GM12878 (cell line): ENCODE measurements around the gene ITGA11. TPM values are rescaled to one million over a fixed set of nuclear protein-coding genes. Genes with fewer than 3 reads are reported as not detected.

Experiments
- BACH1 ChIP-seq: fragments of 450-650 bp; IDR thresholded peaks from 2 replicates; pipeline ENCODE4 v1.6.1; 2017; ENCODE audit warnings: mild to moderate bottlenecking, borderline replicate concordance
- BCL11A ChIP-seq: IDR thresholded peaks from 2 replicates; pipeline ENCODE4 v1.6.1; 2011; ENCODE audit warnings: low read depth, low read length
- BCL3 ChIP-seq: IDR thresholded peaks from 2 replicates; pipeline ENCODE4 v1.6.1; 2011; ENCODE audit warnings: borderline replicate concordance, low read depth, mild to moderate bottlenecking, moderate library complexity, low read length; ENCODE audit not compliant: insufficient read depth, poor library complexity, severe bottlenecking
- CBFB ChIP-seq: IDR thresholded peaks from 2 replicates; pipeline ENCODE4 v1.6.1; 2016; ENCODE audit warnings: antibody characterized with exemption, low read depth
- CBX3 ChIP-seq: fragments of 200-600 bp; sonication (generic); IDR thresholded peaks from 2 replicates; pipeline ENCODE4 v1.6.1; 2016; ENCODE audit warnings: low read depth, borderline replicate concordance
- CBX5 ChIP-seq: sonication (generic); IDR thresholded peaks from 2 replicates; pipeline ENCODE4 v1.6.1; 2016; ENCODE audit warnings: low read depth, moderate library complexity, mild to moderate bottlenecking, inconsistent platforms
- CEBPB ChIP-seq, 2 experiments: fragments of 150-350 bp in 1 of 2; IDR thresholded peaks; 2 replicates each; pipeline ENCODE4 v1.6.1; 2012 to 2014; ENCODE audit warnings: low read depth in 2 of 2, low read length in 2 of 2, borderline replicate concordance in 1 of 2, inconsistent platforms in 1 of 2
- EED ChIP-seq: sonication (generic); IDR thresholded peaks from 2 replicates; pipeline ENCODE4 v1.6.1; 2016; ENCODE audit warnings: antibody characterized with exemption, low read depth
- HSF1 ChIP-seq: fragments of 150-350 bp; IDR thresholded peaks from 2 replicates; pipeline ENCODE4 v1.6.1; 2014; ENCODE audit warnings: mild to moderate bottlenecking, low read depth, low read length
- MTA2 ChIP-seq: fragments of 450-650 bp; IDR thresholded peaks from 2 replicates; pipeline ENCODE4 v1.6.1; 2016; ENCODE audit warnings: low read depth, mild to moderate bottlenecking, moderate library complexity
- NFIC ChIP-seq: IDR thresholded peaks from 2 replicates; pipeline ENCODE4 v1.6.1; 2012; ENCODE audit warnings: low read depth, mild to moderate bottlenecking, inconsistent platforms, low read length, moderate library complexity
- PAX8 ChIP-seq: fragments of 450-650 bp; IDR thresholded peaks from 2 replicates; pipeline ENCODE4 v1.6.1; 2017; ENCODE audit warnings: mild to moderate bottlenecking, moderate library complexity
- POLR2AphosphoS2 ChIP-seq: IDR thresholded peaks from 2 replicates; pipeline ENCODE4 v1.6.1; 2011; ENCODE audit warnings: low read depth, mild to moderate bottlenecking, low read length, improper control_type of control experiment, moderate library complexity
- POU2F2 ChIP-seq: IDR thresholded peaks from 3 replicates; pipeline ENCODE4 v1.6.1; 2011; ENCODE audit warnings: low read depth, mild to moderate bottlenecking, low read length, borderline replicate concordance
- RAD21 ChIP-seq: IDR thresholded peaks from 2 replicates; pipeline ENCODE4 v1.6.1; 2011; ENCODE audit warnings: mild to moderate bottlenecking, low read depth, low read length, moderate library complexity; ENCODE audit not compliant: insufficient read depth
- RBBP5 ChIP-seq: fragments of 200-600 bp; sonication (generic); conservative IDR thresholded peaks from 2 replicates; pipeline ENCODE4 v1.6.1; 2016
- RCOR1 ChIP-seq: conservative IDR thresholded peaks from 2 replicates; pipeline ENCODE4 v1.6.1; 2012; ENCODE audit warnings: low read depth, low read length, improper control_type of control experiment
- SIX5 ChIP-seq: IDR thresholded peaks from 2 replicates; pipeline ENCODE4 v1.6.1; 2011; ENCODE audit warnings: mild to moderate bottlenecking, low read depth, low read length, moderate library complexity; ENCODE audit not compliant: severe bottlenecking
- SMC3 ChIP-seq: IDR thresholded peaks from 2 replicates; pipeline ENCODE4 v1.6.1; 2011; ENCODE audit warnings: low read length, improper control_type of control experiment, borderline replicate concordance
- SPI1 ChIP-seq: IDR thresholded peaks from 2 replicates; pipeline ENCODE4 v1.6.1; 2011; ENCODE audit warnings: low read depth, mild to moderate bottlenecking, low read length, moderate library complexity, borderline replicate concordance; ENCODE audit not compliant: insufficient read depth
- STAT3 ChIP-seq: IDR thresholded peaks from 2 replicates; pipeline ENCODE4 v1.6.1; 2011; ENCODE audit warnings: low read depth, low read length, improper control_type of control experiment
- TAF1 ChIP-seq: IDR thresholded peaks from 2 replicates; pipeline ENCODE4 v1.6.1; 2011; ENCODE audit warnings: mild to moderate bottlenecking, low read depth, low read length, borderline replicate concordance
- polyA plus RNA-seq, 11 experiments: library from polyadenylated mRNA; depleted of rRNA in 4 of 11; unstranded in 6 of 11; stranded (reverse) in 5 of 11; fragments of >200 nt; fragmentation: Nextera tagmentation in 4 of 11; fragmentation: Illumina TruSeq in 1 of 11; extraction: Ambion mirVana in 4 of 11; extraction: Trizol in 1 of 11; gene quantifications; 1 replicate in 1 of 11; 2 replicates in 10 of 11; pipeline versions ENCODE4 v1.2.1 to v1.2.3, GENCODE V29; 2011 to 2016; ENCODE audit warnings: inconsistent platforms in 2 of 11, missing spikeins in 2 of 11, low read depth in 1 of 11
- total RNA-seq, 4 experiments: library from RNA; depleted of rRNA in 3 of 4; stranded (reverse); fragments of >200 nt in 3 of 4; fragmentation: Illumina TruSeq in 1 of 4; extraction: Trizol in 1 of 4; gene quantifications; 2 replicates each; pipeline versions ENCODE4 v1.2.1 to v1.2.3, GENCODE V29; 2013 to 2021
- TF ChIP-seq, protein P1 (sequence below): fragments of 150-350 bp; IDR thresholded peaks from 2 replicates; pipeline ENCODE4 v1.6.1; 2016; ENCODE audit warnings: low read depth, low read length

ITGA11 gene
- total and polyA plus RNA-seq, 10 of the 15 experiments (the other 5 are each of a cell fraction or from before 2014, with no cell fraction given): under 0.01 to 0.36 (median 0.13) TPM; not detected in 1

DNA sequence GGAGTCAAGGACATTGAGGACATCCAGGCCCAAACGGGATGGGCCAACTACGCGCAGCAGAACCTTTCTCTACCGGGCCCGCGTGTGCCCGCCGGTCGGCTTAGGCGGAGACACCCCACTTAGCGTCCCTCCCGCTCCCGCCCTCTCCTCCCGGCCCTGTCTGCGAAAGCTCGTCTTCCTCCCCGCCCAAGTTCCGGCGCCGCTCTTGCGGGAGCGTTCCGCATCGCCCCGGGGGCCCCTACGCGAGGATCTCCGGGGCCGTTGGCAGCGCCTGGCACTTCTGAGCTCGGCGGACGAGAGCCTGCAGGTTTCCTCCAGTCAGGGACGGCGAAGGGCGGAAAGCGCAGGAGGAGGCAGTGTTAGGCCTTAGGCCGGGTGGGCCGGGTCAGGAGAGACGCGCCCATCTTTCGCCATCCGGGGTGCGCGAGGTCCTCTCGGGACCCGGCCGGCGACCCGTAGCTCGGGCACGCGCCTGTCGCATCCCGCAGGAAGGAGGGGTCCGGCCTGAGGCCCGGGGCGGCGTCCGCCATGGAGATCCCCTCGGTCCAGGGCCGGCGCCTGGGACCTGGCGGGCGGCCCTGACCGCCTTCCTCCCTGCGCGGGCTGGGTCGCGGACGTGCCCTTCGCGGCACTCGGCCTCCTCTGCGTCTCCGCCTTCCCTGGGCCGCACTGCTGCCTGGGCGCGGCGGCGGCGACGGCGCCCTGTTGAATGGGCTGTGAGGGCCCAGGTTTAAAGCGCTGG, 154.2 kb downstream of the ITGA11 start, which contains the start of gene FEM1B (continued):
- peak; percentile 90 for TF ChIP-seq POU2F2
- peak; percentile 61; the same call in 1 of the 2 replicates for TF ChIP-seq BACH1
- TF ChIP-seq POLR2AphosphoS2: peak; percentile 76; the same call in 1 of the 2 replicates
- TF ChIP-seq EED: peak; percentile 66; the same call in 1 of the 2 replicates
- no peak; the same call in 1 of the 2 replicates for TF ChIP-seq HSF1
- peak; percentile 73 for TF ChIP-seq CBX5
- peak; percentile 55 for TF ChIP-seq SIX5
- peak; percentile 96 for TF ChIP-seq TAF1
- TF ChIP-seq SPI1: 0 out of 2 replicates have a peak, but pooled peaks have one; percentile 18
- peak; percentile 86 for TF ChIP-seq CBFB
- peak; percentile 45; the same call in 1 of the 2 replicates for TF ChIP-seq NFIC
- TF ChIP-seq MTA2: no peak; the same call in 1 of the 2 replicates
- TF ChIP-seq STAT3: no peak
- TF ChIP-seq RBBP5: no peak
- TF ChIP-seq BCL3: peak; percentile 17
- TF ChIP-seq RCOR1: peak; percentile 52; the same call in 1 of the 2 replicates
- TF ChIP-seq CEBPB (IDR thresholded peaks at IDR 0.05; ENCODE audit: borderline replicate concordance in 1 of 2, low read depth in 2 of 2, low read length in 2 of 2): no peak
- no peak for TF ChIP-seq PAX8
- TF ChIP-seq CBX3: no peak
- TF ChIP-seq, protein P1, sequence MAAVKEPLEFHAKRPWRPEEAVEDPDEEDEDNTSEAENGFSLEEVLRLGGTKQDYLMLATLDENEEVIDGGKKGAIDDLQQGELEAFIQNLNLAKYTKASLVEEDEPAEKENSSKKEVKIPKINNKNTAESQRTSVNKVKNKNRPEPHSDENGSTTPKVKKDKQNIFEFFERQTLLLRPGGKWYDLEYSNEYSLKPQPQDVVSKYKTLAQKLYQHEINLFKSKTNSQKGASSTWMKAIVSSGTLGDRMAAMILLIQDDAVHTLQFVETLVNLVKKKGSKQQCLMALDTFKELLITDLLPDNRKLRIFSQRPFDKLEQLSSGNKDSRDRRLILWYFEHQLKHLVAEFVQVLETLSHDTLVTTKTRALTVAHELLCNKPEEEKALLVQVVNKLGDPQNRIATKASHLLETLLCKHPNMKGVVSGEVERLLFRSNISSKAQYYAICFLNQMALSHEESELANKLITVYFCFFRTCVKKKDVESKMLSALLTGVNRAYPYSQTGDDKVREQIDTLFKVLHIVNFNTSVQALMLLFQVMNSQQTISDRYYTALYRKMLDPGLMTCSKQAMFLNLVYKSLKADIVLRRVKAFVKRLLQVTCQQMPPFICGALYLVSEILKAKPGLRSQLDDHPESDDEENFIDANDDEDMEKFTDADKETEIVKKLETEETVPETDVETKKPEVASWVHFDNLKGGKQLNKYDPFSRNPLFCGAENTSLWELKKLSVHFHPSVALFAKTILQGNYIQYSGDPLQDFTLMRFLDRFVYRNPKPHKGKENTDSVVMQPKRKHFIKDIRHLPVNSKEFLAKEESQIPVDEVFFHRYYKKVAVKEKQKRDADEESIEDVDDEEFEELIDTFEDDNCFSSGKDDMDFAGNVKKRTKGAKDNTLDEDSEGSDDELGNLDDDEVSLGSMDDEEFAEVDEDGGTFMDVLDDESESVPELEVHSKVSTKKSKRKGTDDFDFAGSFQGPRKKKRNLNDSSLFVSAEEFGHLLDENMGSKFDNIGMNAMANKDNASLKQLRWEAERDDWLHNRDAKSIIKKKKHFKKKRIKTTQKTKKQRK: no peak
- 0 out of 2 replicates have a peak, but pooled peaks have one; percentile 21 for TF ChIP-seq BCL11A
- no peak for TF ChIP-seq SMC3
- TF ChIP-seq RAD21: no peak; the same call in 1 of the 2 replicates
